NCI-H2171 (cell line): Measurements from ENCODE around the gene ACCSL.

Source experiments
- DNase-seq: peaks from one replicate; lab custom pipeline; 2025; lab: John Stamatoyannopoulos, UW

The ACCSL gene

GRCh38 chr11:44096360-44097185 lies 48.8 kb downstream of the ACCSL start:
- no peak for DNase-seq

DNA sequence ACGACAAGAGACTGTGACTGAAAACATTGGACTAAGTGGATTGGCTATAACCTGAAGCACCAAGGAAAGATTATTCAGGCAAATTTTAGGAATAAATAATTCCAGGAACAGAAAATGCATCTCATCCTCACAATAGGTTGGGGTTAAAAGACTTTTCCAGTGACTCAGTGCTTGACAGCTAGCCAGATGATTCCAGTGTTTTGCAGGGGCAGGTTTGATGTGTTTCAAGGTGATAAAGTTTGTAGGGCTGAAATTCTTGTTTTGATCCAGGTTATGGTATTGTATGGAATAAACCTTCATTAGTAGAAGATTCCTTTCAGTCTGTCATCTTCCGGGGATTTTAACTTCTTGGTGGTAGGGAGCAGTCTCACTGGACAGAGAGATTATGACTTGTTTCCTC lies 50.0 kb downstream of the ACCSL start:
- no peak for DNase-seq

DNA sequence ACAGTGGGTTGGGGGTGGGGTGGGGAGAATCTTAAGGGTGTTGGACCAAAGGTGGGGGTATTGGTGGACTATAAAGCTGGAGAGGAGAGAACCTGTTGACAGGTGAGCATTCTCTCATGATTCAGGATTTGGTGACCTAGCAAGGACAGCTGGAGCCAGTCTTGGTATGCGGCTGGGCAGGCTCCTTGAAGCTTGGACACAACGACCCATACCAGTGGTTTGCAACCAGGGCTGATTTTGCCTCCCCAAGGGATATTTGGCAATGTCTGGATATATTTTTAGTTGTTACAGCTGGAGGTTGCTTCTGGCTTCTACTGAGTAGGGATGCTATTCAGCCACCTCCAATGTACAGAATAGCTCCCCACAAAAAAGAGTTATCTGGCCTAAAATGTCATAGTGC lies 53.3 kb downstream of the ACCSL start:
- no peak for DNase-seq

DNA sequence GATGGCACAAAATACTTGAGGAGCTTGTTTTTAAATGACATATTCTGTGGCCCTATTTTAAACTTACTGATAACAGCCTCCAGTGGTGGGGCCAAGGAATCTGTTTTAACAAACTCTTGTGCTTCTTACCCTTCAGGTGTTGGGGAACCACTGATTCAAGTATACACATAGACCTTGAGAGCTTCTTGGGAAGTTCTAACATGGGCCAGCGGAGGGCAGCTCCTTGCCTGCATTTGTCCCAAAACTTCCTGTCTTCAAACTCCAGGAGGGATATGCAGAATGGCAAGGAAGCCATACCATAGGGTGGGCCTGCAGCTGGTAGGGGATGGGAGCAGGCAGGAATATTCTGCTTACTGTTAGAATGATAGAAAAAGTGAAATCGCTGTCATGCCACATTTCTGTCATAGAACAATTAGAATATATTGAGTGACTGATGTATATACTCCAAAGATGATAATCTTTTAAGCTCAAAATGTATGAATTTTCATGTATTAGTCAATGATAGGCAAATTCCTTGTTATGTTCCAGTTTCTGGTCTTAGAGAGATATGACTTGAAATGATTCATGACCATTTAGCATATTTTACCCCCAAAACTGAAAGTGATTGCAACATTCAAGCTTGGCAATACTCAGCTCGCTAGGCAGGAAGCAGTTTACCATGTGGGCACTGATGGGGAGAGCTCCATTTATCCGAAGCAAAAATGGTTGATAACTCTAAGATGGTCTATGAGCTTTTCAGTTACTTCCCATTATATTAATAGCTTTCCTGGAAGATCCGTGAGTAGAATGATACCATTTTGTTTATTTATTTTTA lies 56.9 kb downstream of the ACCSL start:
- DNase-seq: no peak

DNA sequence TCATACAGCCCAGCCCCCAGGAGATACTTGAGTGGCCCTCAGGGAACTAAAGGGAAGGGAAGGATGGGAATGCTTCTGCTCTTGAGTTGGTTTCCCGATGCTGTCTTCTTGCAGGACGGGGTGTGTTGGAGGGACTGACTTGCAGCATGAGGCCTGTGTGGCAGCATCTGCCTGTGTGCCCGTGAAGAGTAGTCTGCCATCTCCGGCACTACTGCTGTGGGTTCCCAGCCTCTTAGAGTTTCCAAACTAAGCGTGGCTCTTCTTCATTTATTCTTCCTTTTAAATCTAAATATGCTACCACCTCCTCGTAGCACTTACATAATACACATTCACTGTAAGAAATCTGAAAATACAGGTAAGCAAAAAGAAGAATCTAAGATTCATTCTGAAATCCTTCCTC lies 60.5 kb downstream of the ACCSL start:
- no peak for DNase-seq
